ENCODE data around the gene GPR119. TPM values are rescaled to one million over a fixed set of nuclear protein-coding genes. Genes with fewer than 3 reads are reported as not detected.
"Not testable (repeated sequence)": the region's sequence is repeated elsewhere in the genome, so short reads cannot be mapped to it uniquely, and the experiment has no call there.

GPR119 gene
- total RNA-seq, 1 donor from 2014 or later = 3.1 TPM

DNA sequence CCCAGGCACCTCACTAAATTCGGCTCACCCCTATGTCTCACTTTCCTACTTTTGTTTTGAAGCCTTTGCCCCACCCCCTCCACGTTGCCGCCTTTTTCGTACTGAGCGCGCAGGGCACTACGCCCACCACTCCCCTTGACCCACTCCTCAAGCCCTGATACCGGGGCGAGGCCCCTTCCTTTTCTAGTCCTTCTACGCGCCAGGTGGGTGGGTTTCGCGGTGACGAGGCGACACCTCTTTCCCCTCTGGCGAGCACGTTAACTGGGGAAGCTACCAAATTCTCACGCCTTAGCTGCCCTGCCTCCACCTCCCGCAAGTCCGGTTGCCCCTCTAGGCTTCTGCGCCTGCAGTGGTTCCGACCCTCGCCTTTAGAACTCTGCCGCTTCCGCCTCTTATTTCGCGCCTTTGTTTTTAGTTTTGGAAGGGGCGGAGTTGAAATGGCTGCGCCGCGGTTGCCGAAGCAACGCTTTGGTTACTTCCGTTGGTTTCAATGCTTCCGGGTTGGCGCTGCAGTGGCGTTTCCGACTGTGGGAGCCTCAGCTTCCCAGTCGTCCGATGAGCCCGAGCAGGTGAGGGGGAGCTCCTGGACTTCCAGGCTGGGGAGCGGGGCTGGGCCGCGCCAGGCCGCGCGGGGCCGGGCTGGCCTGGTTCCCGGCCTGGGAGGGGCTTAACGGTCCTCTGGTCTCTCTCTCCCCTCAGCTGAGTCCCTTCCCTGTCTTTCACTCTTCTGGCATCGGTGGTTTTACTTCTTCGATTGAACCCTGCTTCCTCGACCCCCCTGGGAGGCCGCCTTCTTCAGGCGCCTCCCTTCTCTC, 45.9 kb downstream of the GPR119 start, which contains the start of gene SLC25A14:
SLC25A14 (plus strand) TSS at position 512 of the 815 bp plus-strand sequence. CDS start 360 bp downstream, outside the sequence.
- no peaks in the 10 kb centered on the region for H3K36me3 Mint-ChIP-seq (ENCODE audit: insufficient read depth)
- DNase-seq (ENCODE audit: low spot score, unreplicated experiment) = peak; percentile 31
- peak within 1 kb of the TSS; percentile 97 for H3K27ac Mint-ChIP-seq
- no peaks in the 10 kb centered on the region for H3K9me3 Mint-ChIP-seq (ENCODE audit: low read depth)
- TF ChIP-seq, protein P1, sequence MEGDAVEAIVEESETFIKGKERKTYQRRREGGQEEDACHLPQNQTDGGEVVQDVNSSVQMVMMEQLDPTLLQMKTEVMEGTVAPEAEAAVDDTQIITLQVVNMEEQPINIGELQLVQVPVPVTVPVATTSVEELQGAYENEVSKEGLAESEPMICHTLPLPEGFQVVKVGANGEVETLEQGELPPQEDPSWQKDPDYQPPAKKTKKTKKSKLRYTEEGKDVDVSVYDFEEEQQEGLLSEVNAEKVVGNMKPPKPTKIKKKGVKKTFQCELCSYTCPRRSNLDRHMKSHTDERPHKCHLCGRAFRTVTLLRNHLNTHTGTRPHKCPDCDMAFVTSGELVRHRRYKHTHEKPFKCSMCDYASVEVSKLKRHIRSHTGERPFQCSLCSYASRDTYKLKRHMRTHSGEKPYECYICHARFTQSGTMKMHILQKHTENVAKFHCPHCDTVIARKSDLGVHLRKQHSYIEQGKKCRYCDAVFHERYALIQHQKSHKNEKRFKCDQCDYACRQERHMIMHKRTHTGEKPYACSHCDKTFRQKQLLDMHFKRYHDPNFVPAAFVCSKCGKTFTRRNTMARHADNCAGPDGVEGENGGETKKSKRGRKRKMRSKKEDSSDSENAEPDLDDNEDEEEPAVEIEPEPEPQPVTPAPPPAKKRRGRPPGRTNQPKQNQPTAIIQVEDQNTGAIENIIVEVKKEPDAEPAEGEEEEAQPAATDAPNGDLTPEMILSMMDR (IDR thresholded peaks at IDR 0.05; ENCODE audit: unreplicated experiment) = no peak
- peaks cover 8% of the 10 kb centered on the region for H3K4me1 Mint-ChIP-seq (ENCODE audit: low read depth)
- H3K27me3 Mint-ChIP-seq = no peaks in the 10 kb centered on the region
- peak within 1 kb of the TSS; percentile 90 for H3K4me3 Mint-ChIP-seq (ENCODE audit: low read depth)

DNA sequence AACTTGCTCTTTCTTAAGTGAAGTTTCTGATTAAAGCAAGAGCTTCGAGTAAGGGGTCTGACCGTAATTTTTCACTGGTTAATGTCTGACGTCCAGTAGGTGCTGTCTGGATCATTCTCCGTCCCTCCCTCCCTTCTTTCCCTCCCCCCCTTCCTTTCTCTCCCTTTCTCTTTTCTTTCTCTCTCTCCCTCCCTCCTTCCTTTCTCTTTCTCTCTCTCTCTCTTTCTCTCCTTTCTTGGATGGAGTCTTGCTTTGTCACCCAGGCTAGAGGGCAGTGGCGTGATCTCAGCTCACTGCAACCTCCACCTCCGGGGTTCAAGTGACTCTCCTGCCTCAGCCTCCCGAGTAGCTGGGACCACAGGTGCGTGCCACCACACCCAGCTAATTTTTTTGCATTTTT, 46.6 kb downstream of the GPR119 start:
- not testable (repeated sequence) for H3K27me3 Mint-ChIP-seq; H3K9me3 Mint-ChIP-seq (ENCODE audit: low read depth); DNase-seq (ENCODE audit: low spot score, unreplicated experiment); H3K36me3 Mint-ChIP-seq (ENCODE audit: insufficient read depth); H3K4me1 Mint-ChIP-seq (ENCODE audit: low read depth)
- H3K4me3 Mint-ChIP-seq (ENCODE audit: low read depth) = peak overlapping the region; percentile 90
- H3K27ac Mint-ChIP-seq = peak overlapping the region; percentile 85

DNA sequence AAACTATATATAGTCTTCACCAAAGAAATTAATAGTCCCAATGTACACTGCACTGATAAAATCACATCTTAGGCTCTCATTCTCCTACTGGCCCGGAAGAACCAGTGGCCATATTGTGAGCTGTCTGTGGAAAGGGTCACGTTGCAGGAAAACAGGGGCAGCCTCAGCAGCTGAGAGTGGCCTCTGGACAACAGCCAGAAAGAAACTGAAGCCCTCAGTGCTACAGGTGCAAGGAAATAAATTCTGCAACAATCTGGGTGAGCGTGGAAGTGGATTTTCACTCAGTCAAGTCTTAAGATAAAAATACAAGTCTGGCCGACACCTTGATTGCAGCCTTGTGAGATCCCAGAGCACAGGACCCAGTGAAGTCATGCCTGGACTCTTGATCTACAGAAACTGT, 48.9 kb downstream of the GPR119 start:
- H3K36me3 Mint-ChIP-seq (ENCODE audit: insufficient read depth) = no peaks in the 10 kb centered on the region
- TF ChIP-seq, protein P1 (IDR thresholded peaks at IDR 0.05; ENCODE audit: unreplicated experiment) = no peak
- H3K9me3 Mint-ChIP-seq (ENCODE audit: low read depth) = peaks cover 3% of the 10 kb centered on the region
- H3K4me3 Mint-ChIP-seq (ENCODE audit: low read depth) = no peak overlapping the region
- no peaks in the 10 kb centered on the region for H3K27me3 Mint-ChIP-seq
- no peak overlapping the region for H3K27ac Mint-ChIP-seq
- H3K4me1 Mint-ChIP-seq (ENCODE audit: low read depth) = peaks cover 8% of the 10 kb centered on the region
- DNase-seq (ENCODE audit: low spot score, unreplicated experiment) = no peak

Other genes with a start within 250 kb of the GPR119 start
- 35.2 and 35.5 TPM in 2 replicates for gene AIFM1, start 219.8 kb downstream of the GPR119 start, total RNA-seq
- gene RAB33A, start 213.7 kb downstream of the GPR119 start, total RNA-seq = 0.60 and 0.87 TPM in 2 replicates
- 15.0 and 16.2 TPM in 2 replicates for gene ZNF280C, start 116.8 kb downstream of the GPR119 start, total RNA-seq
- 30.5 and 34.4 TPM in 2 replicates for gene SLC25A14, start 45.8 kb downstream of the GPR119 start, total RNA-seq
- gene RBMX2, start 16.3 kb upstream of the GPR119 start, total RNA-seq = 28.1 and 29.7 TPM in 2 replicates

Data from progenitor cell of endocrine pancreas (in vitro differentiated cells).